Liver (tissue), 9 donors: ENCODE results near the gene TMEM184A. TPM values are rescaled to one million over a fixed set of nuclear protein-coding genes. Genes with fewer than 3 reads are reported as not detected.
"Not testable (repeated sequence)": the region's sequence is repeated elsewhere in the genome, so short reads cannot be mapped to it uniquely, and the experiment has no call there.

Experiments used
- DNase-seq: peaks from one replicate; pipeline ENCODE4 v3.0.0-alpha.2; 2017; ENCODE audit warnings: low spot score
- H3K27ac ChIP-seq, 2 donors: one replicate each; pipeline ENCODE4 v1.7.0; 2013; ENCODE audit warnings: inconsistent platforms in 2 of 2, low read length in 2 of 2, control low read depth in 1 of 2, low read depth in 1 of 2, mild to moderate bottlenecking in 1 of 2
- H3K27me3 ChIP-seq, 4 donors: one replicate each; pipeline versions ENCODE4 v1.6.1 to v1.7.0; 2013; ENCODE audit warnings: low read length in 3 of 4, inconsistent platforms in 1 of 4, mild to moderate bottlenecking in 1 of 4, moderate library complexity in 1 of 4; ENCODE audit not compliant: control insufficient read depth in 4 of 4, insufficient read depth in 4 of 4
- H3K36me3 ChIP-seq, 4 donors: one replicate each; pipeline versions ENCODE4 v1.6.1 to v1.7.0; 2013; ENCODE audit warnings: low read length in 3 of 4, mild to moderate bottlenecking in 3 of 4, low read depth in 1 of 4, moderate library complexity in 1 of 4; ENCODE audit not compliant: control insufficient read depth in 4 of 4, insufficient read depth in 3 of 4
- H3K4me1 ChIP-seq, 4 donors: one replicate each; pipeline versions ENCODE4 v1.6.1 to v1.7.0; 2013; ENCODE audit warnings: low read length in 3 of 4, mild to moderate bottlenecking in 3 of 4, moderate library complexity in 1 of 4; ENCODE audit not compliant: control insufficient read depth in 4 of 4, insufficient read depth in 4 of 4
- H3K4me3 ChIP-seq, 3 donors: one replicate each; pipeline versions ENCODE4 v1.6.1 to v1.7.0; 2013; ENCODE audit warnings: low read length in 3 of 3, control low read depth in 1 of 3, low read depth in 1 of 3, mild to moderate bottlenecking in 1 of 3
- H3K9ac ChIP-seq, 2 donors: one replicate each; pipeline ENCODE4 v1.7.0; 2013; ENCODE audit warnings: low read length in 2 of 2, mild to moderate bottlenecking in 2 of 2, moderate library complexity in 2 of 2, control low read depth in 1 of 2, low read depth in 1 of 2
- H3K9me3 ChIP-seq, 4 donors: one replicate each; pipeline versions ENCODE4 v1.6.1 to v1.7.0; 2013; ENCODE audit warnings: low read length in 3 of 4; ENCODE audit not compliant: control insufficient read depth in 4 of 4
- CTCF ChIP-seq: fragments of 150-350 bp; IDR thresholded peaks from 2 replicates; pipeline ENCODE4 v1.5.1; 2017; ENCODE audit warnings: improper control_type of control experiment, low read depth, low read length; ENCODE audit not compliant: missing input control
- GABPA ChIP-seq, 2 donors: IDR thresholded peaks in 1 of 2; conservative IDR thresholded peaks in 1 of 2; 2 replicates each; pipeline ENCODE4 v1.6.1; 2016; ENCODE audit warnings: antibody characterized with exemption in 2 of 2, mild to moderate bottlenecking in 1 of 2, moderate library complexity in 1 of 2
- JUND ChIP-seq, 2 donors: IDR thresholded peaks; 2 replicates each; pipeline ENCODE4 v1.6.1; 2016; ENCODE audit warnings: antibody characterized with exemption in 2 of 2
- MAX ChIP-seq: IDR thresholded peaks from 2 replicates; pipeline ENCODE4 v1.6.1; 2016; ENCODE audit warnings: antibody characterized with exemption
- NR2F2 ChIP-seq: IDR thresholded peaks from 2 replicates; pipeline ENCODE4 v1.6.1; 2016; ENCODE audit warnings: antibody characterized with exemption
- REST ChIP-seq: IDR thresholded peaks from 2 replicates; pipeline ENCODE4 v1.6.1; 2016; ENCODE audit warnings: antibody characterized with exemption, mild to moderate bottlenecking
- RXRA ChIP-seq, 2 donors: IDR thresholded peaks; 2 replicates each; pipeline ENCODE4 v1.6.1; 2017 to 2018; ENCODE audit warnings: antibody characterized with exemption in 2 of 2, mild to moderate bottlenecking in 1 of 2
- SP1 ChIP-seq: IDR thresholded peaks from 2 replicates; pipeline ENCODE4 v1.6.1; 2018; ENCODE audit warnings: antibody characterized with exemption, mild to moderate bottlenecking
- TAF1 ChIP-seq: conservative IDR thresholded peaks from 2 replicates; pipeline ENCODE4 v1.6.1; 2016; ENCODE audit warnings: antibody characterized with exemption, mild to moderate bottlenecking
- WGBS: extraction: QIAGEN DNeasy Blood & Tissue Kit; methylation state at CpG from one replicate; pipeline ENCODE4 v1.1.7; 2013; 5-methylcytosine and 5-hydroxymethylcytosine counted together
- polyA plus RNA-seq, 2 donors: library from polyadenylated mRNA; stranded (reverse) in 1 of 2; unstranded in 1 of 2; fragments of 200-250 nt in 1 of 2; fragments of >200 nt in 1 of 2; fragmentation: Nextera tagmentation in 1 of 2; extraction: Ambion mirVana in 1 of 2; gene quantifications; one replicate each; pipeline versions ENCODE4 v1.2.1 to v1.2.3, GENCODE V29; 2013 to 2015
- total RNA-seq, 2 donors: library from RNA; depleted of rRNA; stranded (reverse); fragments of >200 nt; gene quantifications; one replicate each; pipeline ENCODE4 v1.2.3, GENCODE V29; 2014
- TF ChIP-seq, protein P1 (sequence below): IDR thresholded peaks from 2 replicates; pipeline ENCODE4 v1.6.1; 2016; ENCODE audit warnings: antibody characterized with exemption
- donor health status: healthy.
- donor health status: healthy.
- donor health status: healthy.
- donor health status: healthy.
- donor health status: healthy.

The TMEM184A gene
- total and polyA plus RNA-seq, 4 donors, result 1.6 to 12.6 (median 11.4) TPM

DNA sequence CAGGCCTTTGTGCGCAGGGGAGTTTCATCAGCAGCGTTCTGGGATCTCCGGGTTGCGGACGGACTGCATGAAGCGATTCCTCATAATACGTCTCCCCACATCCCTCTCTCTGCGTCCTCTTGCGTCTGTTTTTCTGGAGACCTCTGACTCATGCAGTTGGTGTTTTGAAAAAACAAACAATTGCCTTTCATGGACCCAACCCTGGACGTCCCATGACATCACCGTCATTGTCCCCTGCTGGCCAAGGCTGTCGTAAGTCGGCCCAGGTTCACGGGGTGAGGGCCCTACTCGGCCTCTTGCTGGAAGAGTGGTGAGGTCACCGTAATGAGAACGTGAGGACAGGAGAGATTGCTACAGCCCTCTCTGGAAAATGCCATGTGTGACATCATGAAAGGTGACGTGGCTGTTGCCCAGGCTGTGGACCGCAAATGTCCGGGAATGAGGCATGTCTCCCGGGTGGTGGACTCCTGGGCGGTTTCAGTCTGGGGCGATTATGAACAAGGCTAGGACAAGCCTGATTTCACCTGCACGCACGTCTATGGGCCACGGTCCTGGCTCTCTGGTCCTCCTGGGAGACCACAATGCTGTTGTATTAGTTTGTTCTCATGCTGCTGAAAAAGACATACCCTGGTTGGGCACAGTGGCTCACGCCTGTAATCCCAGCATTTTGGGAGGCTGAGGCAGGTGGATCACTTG lies 35.3 kb downstream of the TMEM184A start:
- Histone ChIP-seq H3K4me1 (no peaks in the 10 kb centered on the region), H3K27ac (no peak overlapping the region), H3K9me3 (no peaks in the 10 kb centered on the region), H3K4me3 (no peak overlapping the region), H3K36me3 (no peaks in the 10 kb centered on the region), H3K27me3 (no peaks in the 10 kb centered on the region), H3K9ac (no peak overlapping the region)
- no peak for TF ChIP-seq CTCF
- no peak for TF ChIP-seq GABPA (IDR thresholded peaks at IDR 0.05 in 1 of 2, conservative IDR thresholded peaks at IDR 0.05 in 1 of 2)
- no peak for TF ChIP-seq TAF1
- TF ChIP-seq SP1, result no peak
- DNase-seq, result no peak
- WGBS, result 82% methylated on average over 27 of the region's 27 CpGs

GRCh38 chr7:1519322-1519922 lies 36.6 kb downstream of the TMEM184A start:
- H3K9ac ChIP-seq, H3K27me3 ChIP-seq, H3K9me3 ChIP-seq, H3K4me1 ChIP-seq, H3K36me3 ChIP-seq, H3K27ac ChIP-seq, DNase-seq, H3K4me3 ChIP-seq: not testable (repeated sequence)
- 89% methylated on average over 12 of the region's 12 CpGs for WGBS

DNA sequence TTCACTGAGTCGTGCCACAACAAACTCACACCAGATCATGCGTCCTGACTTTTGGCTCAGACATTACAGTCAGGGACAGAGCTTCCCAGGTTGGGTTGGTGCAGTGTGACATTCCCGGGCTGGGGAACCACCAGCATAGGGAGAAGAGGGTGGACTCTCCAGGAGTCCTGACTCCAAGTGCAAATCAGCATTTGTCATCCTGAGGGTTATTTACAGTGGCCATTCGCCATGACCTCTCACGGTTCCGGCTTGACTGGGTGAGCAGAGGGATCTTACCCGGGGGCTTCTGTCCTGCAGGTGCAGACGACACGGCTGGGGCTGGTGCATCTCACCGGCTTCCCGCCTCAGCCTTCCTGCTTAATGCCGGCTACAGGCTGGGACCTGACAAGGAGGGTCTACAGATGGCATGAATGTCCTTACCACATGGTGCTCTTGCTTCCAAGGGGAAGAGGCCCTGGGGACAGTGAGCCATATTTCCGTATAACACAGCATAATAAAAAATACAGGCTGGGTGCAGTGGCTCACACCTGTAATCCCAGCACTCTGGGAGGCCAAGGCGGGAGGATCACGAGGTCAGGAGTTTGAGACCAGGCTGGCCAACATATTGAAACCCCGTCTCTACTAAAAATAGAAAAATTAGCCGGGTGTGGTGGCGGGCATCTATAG lies 39.3 kb downstream of the TMEM184A start:
- peaks cover 0 to 2% (median 0%) of the 10 kb centered on the region in 4 donors for H3K4me1 ChIP-seq
- 71% methylated on average over 18 of the region's 18 CpGs for WGBS
- H3K36me3 ChIP-seq, result no peaks in the 10 kb centered on the region
- TF ChIP-seq RXRA (IDR thresholded peaks at IDR 0.05) (no peak), NR2F2 (no peak), MAX (no peak), JUND (IDR thresholded peaks at IDR 0.05) (no peak), SP1 (no peak), REST (no peak)
- TF ChIP-seq, protein P1, sequence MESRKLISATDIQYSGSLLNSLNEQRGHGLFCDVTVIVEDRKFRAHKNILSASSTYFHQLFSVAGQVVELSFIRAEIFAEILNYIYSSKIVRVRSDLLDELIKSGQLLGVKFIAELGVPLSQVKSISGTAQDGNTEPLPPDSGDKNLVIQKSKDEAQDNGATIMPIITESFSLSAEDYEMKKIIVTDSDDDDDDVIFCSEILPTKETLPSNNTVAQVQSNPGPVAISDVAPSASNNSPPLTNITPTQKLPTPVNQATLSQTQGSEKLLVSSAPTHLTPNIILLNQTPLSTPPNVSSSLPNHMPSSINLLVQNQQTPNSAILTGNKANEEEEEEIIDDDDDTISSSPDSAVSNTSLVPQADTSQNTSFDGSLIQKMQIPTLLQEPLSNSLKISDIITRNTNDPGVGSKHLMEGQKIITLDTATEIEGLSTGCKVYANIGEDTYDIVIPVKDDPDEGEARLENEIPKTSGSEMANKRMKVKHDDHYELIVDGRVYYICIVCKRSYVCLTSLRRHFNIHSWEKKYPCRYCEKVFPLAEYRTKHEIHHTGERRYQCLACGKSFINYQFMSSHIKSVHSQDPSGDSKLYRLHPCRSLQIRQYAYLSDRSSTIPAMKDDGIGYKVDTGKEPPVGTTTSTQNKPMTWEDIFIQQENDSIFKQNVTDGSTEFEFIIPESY, result no peak
- H3K9me3 ChIP-seq, result no peaks in the 10 kb centered on the region
- DNase-seq, result no peak
- no peaks in the 10 kb centered on the region for H3K27me3 ChIP-seq
- no peak overlapping the region for H3K9ac ChIP-seq
- no peak overlapping the region for H3K4me3 ChIP-seq
- no peak overlapping the region for H3K27ac ChIP-seq

- H3K9me3 ChIP-seq, DNase-seq, H3K27me3 ChIP-seq, H3K4me3 ChIP-seq, H3K36me3 ChIP-seq, H3K27ac ChIP-seq, H3K4me1 ChIP-seq, H3K9ac ChIP-seq: not testable (repeated sequence)
- WGBS, result 67% methylated on average over 17 of the region's 17 CpGs
Observed at GRCh38 chr7:1515509-1515967, 40.5 kb downstream of the TMEM184A start.
